ENCODE data around the gene GRM1. TPM values are rescaled to one million over a fixed set of nuclear protein-coding genes. Genes with fewer than 3 reads are reported as not detected.

GRM1 gene
- total RNA-seq, 1 donor from 2014 or later, result not detected

GRCh38 chr6:146315381-146316174 is 286.7 kb downstream of the GRM1 start:
- DNase-seq (ENCODE audit: low spot score), result no peak

GRCh38 chr6:146316175-146316495 is 287.3 kb downstream of the GRM1 start:
- no peak for DNase-seq (ENCODE audit: low spot score)

DNA sequence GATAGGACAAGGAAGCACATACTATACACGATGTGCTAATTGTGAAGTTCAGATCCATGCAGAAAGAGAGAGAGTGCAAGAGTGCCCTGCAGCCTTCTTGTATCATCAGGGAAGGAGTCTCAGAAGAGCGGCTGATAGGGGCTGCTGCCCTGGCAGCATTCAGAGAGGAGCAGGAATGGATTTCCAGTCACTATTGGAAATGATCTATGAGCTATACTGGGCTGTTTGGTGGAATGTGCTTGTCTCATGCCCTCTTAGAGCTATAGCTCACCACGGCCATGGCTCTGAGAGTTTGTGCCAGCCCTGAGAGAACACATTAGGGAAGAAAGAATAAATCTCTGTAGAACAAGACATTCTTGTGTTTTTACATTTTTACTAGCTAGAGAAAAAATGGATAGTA is 302.2 kb downstream of the GRM1 start:
- no peak for DNase-seq (ENCODE audit: low spot score)

GRCh38 chr6:146335336-146335735 is 306.5 kb downstream of the GRM1 start:
- DNase-seq (ENCODE audit: low spot score), result no peak

DNA sequence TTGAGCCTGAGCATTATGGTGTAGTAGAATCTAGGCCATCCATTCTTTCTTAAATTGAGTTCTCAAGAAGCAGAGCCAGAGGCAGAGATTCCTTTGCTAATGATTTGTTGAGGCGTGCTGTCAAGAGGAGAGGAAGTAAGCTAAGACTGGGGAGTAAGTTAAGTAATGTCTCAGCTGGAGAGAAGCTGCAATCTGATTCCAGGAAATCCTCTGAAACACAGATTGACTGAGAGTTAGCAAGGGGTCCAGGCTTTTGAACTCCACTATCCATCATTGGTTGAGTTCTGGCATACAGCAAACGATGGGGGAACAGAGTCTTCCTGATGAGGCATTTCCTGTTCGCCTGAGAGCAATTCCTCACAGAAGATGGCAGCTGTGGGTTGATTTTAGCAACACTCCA is 307.3 kb downstream of the GRM1 start:
- no peak for DNase-seq (ENCODE audit: low spot score)

GRCh38 chr6:146337376-146337775 is 308.5 kb downstream of the GRM1 start:
- no peak for DNase-seq (ENCODE audit: low spot score)

GRCh38 chr6:146339716-146340115 is 310.9 kb downstream of the GRM1 start:
- no peak for DNase-seq (ENCODE audit: low spot score)

DNA sequence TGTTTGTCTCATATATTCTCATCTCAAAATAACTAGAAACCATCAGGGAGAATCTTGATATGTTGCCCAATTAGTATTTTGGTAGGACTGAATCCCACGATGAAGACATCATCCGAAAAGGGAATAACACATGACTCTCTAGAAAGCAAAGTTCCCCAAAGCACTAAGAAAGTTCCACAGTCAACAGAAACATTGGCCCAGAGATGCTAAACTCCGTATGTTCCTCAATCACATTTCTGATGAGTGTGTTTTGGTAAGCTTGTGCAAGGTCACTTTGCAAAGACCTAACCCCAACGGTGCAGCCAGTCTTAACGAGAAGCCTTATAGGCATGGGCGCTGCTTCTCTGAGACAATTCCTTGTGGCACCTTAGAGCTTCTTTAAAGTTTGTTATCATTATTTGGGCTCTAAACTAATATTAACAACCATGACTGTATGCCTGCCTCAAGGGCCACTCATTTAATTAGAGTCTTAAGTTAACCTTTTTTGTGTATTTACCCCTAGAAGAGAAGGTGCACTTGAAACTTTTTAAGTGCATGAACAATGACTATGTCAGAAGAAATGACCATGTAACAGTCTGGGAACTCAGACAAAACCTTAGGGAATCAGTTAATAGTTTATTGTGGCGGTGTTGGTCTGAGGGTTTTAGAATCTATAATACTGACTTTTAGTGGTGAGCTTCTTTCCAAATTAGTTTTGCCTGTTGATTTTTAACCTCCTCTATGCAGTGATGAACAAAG is 312.8 kb downstream of the GRM1 start:
- DNase-seq (ENCODE audit: low spot score), result no peak

DNA sequence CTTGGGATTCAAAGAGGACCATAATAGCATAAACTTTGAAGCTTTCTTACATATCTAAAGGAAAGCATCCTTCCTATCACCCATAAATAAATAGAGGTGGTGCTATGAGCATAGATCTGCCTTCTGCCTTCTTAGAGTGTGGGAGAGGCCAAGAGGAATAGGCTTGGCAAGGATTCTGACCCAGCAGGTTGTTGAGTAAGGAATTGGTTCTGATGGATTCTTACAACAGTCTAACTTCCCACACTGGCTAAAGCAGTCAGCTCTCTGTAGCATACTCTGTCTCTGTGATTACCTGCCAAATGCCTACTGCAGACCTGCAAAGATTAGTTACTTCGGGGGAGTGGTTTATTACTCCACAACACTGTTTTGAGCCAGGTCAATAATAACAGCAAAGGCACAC is 316.7 kb downstream of the GRM1 start:
- DNase-seq (ENCODE audit: low spot score), result no peak

- DNase-seq (ENCODE audit: low spot score), result no peak
Measured at GRCh38 chr6:146347090-146347489, 318.2 kb downstream of the GRM1 start.

DNA sequence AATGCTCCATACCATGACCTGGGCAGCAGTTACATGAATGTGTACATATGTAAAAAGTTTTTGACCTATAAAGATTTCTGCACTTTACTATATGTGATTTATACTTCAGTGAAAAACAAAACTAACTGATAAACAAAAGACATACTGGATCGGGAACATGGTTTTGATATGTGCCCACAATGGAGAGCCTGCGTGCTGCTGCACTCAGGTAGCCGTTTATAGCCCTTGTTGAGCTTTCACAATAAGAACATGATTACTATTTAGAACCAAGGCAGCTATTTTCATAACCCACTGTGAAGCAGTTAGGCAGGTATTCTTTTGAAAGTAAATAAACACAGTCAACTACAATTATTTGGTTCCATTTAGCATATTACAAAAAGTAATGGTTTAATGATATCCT is 318.8 kb downstream of the GRM1 start:
- no peak for DNase-seq (ENCODE audit: low spot score)

DNA sequence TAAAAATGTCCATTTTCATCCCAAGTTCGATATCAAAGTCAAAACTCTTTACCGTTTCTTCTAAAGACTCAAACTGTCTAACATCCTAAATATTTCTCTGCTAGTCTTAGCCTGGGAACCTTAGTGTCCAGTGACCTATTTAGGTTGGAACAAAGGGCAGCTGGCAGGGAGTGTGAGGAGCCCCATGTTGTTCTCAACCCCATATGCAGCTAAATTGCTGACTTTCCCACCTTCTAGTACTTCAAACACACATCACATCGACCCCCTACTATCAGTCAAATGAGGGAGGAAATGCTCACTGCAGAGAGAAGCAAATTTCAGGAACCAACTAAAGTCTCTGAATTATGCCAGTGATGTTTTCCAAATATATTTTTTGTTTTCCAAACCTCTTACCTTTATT is 322.2 kb downstream of the GRM1 start:
- no peak for DNase-seq (ENCODE audit: low spot score)

GRCh38 chr6:146352163-146352562 is 323.3 kb downstream of the GRM1 start:
- DNase-seq (ENCODE audit: low spot score), result no peak

- DNase-seq (ENCODE audit: low spot score), result no peak
Measured at GRCh38 chr6:146354451-146354850, 325.6 kb downstream of the GRM1 start.

GRCh38 chr6:146355521-146356100 is 326.7 kb downstream of the GRM1 start:
- DNase-seq (ENCODE audit: low spot score), result no peak

GRCh38 chr6:146357578-146358430 is 328.9 kb downstream of the GRM1 start:
- DNase-seq (ENCODE audit: low spot score), result no peak

- DNase-seq (ENCODE audit: low spot score), result no peak
Measured at GRCh38 chr6:146358431-146359046, 329.7 kb downstream of the GRM1 start.

DNA sequence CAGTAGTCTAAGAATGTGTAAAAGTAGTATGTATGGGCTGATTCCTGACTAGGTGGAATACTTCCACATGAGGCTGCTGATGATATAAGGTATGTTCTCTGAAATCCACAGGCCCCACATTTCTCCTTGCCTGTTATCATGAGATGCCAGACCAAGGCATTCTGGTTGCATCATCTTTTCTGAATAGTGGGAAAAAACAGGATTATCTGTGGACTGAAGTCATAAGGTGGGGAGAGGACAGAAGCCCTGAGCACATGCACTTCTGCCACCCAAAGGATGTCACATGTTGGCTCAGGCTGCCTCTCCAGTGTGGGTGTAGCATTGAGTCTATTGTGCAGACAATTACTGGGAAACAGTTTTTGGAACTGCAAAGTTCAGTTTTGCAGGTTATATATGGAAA is 330.3 kb downstream of the GRM1 start:
- no peak for DNase-seq (ENCODE audit: low spot score)

DNA sequence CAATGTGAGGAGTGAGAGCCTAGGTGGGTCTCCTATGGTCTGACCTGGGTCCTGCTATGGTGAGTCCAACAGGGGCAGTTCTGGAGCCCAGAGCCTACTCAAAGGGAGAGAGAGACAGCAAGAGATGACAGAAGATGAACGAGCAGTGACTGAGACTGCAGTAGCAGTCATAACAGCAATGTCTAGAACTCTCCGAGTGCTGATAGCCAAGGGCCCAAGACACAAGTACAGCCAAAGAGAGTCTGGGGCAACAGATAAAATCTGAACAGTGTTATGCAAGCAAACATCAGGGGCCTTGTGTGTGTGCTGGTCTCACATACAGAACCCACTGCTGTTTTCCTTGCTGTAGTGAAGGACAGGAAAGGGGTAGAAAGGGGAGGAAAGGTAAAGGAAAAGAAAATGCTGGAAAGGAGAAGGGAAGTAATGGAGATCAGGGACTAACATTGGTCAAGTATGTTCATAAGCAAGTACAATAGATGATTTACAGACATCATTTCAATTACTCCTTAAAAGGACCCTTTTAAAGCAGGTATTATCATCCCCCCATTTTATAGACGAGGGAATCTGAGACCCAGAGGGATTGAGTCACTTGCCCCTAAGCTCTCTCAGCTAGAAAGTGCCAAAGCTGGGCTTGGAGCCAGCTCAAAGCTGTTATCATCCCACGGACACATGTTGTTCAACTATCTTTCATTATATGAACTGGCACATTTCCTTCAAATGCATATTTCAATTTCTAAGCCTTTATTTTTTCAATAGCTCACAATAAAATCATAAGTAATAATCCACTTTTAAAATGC is 332.5 kb downstream of the GRM1 start:
- no peak for DNase-seq (ENCODE audit: low spot score)

DNA sequence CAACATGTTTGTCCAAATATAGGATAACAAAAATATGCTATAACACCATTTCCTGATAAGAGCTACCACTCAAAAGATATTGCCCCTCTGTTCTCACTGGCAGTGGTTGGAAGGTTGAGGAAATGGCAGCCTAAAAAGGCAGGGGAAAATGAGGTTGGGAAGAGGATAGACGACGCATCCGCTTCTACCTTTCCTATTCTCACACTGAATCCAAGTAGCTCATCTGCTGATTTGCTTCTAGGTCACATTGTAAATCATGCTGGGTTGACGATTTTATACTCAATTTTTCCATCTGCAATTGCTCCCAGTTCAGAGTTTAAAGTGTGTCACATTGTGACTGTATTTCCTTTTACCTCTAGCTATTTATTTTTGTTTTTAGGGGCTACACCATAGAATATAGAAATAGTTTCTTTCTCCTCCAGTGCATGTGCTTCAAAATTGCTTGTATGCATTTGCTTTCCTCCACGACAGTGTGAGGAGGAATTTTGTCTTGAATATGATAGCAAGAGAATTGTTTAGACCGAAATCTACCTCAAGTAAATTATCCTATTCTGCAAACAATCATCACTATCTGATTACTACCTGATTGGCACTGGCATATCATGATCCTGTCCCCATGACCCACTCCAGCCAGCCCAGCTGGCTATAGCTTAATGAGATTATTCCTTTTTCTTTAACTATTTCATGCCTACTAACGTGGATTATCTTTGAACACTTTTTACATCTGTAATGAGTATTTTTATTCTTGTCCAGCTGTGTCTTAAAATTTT is 335.2 kb downstream of the GRM1 start:
- no peak for DNase-seq (ENCODE audit: low spot score)

Measured in ureter (tissue), 1 donor.